Tibial nerve (tissue), 4 donors: ENCODE data around the gene IZUMO4. TPM values are rescaled to one million over a fixed set of nuclear protein-coding genes. Genes with fewer than 3 reads are reported as not detected.

Experiments used
- DNase-seq, 2 donors: peaks; one replicate each; pipeline ENCODE4 v3.0.0-alpha.2; 2019; ENCODE audit warnings: low spot score in 2 of 2
- H3K27ac ChIP-seq, 4 donors: fragments of 200-600 bp; sonication (generic) in 3 of 4; one replicate each; pipeline ENCODE4 v1.5.1; 2017 to 2019; ENCODE audit warnings: mild to moderate bottlenecking in 1 of 4
- H3K27me3 ChIP-seq, 2 donors: fragments of 200-600 bp; sonication (generic) in 1 of 2; one replicate each; pipeline versions ENCODE4 v1.5.1 to v1.6.0; 2017 to 2019
- H3K36me3 ChIP-seq, 3 donors: fragments of 200-600 bp; sonication (generic); one replicate each; pipeline ENCODE4 v1.5.1; 2018 to 2019
- H3K4me1 ChIP-seq, 4 donors: fragments of 200-600 bp; sonication (generic) in 3 of 4; one replicate each; pipeline ENCODE4 v1.5.1; 2017 to 2019
- H3K4me3 ChIP-seq, 4 donors: fragments of 200-600 bp; sonication (generic) in 3 of 4; one replicate each; pipeline ENCODE4 v1.5.1; 2017 to 2019; ENCODE audit warnings: mild to moderate bottlenecking in 1 of 4, moderate library complexity in 1 of 4
- H3K9me3 ChIP-seq, 4 donors: fragments of 200-600 bp; sonication (generic) in 3 of 4; one replicate each; pipeline ENCODE4 v1.5.1; 2017 to 2019
- EP300 ChIP-seq, 2 donors: sonication (generic); formaldehyde crosslinking; IDR thresholded peaks; one replicate each; pipeline ENCODE4 v1.6.1; 2017; ENCODE audit warnings: antibody characterized with exemption in 2 of 2, mild to moderate bottlenecking in 1 of 2
- POLR2A ChIP-seq, 2 donors: fragments of 450-650 bp; IDR thresholded peaks; one replicate each; pipeline ENCODE4 v1.6.1; 2017; ENCODE audit warnings: antibody characterized with exemption in 2 of 2, mild to moderate bottlenecking in 2 of 2, moderate library complexity in 2 of 2
- WGBS, 2 donors: methylation state at CpG; one replicate each; pipeline ENCODE4 v1.1.5; 2018; 5-methylcytosine and 5-hydroxymethylcytosine counted together
- total RNA-seq, 4 donors: library from RNA; depleted of rRNA; stranded (reverse); fragments of >200 nt; gene quantifications; one replicate each; pipeline ENCODE4 v1.1.0, GENCODE V29; 2016
- TF ChIP-seq, protein P1 (sequence below), 5 experiments: fragments of 200-600 bp in 3 of 5; fragments of 450-650 bp in 2 of 5; sonication (generic) in 3 of 5; IDR thresholded peaks; one replicate each; pipeline ENCODE4 v1.5.1; 2016 to 2019; ENCODE audit warnings: antibody characterized with exemption in 5 of 5, mild to moderate bottlenecking in 3 of 5, moderate library complexity in 2 of 5

IZUMO4 gene
- total RNA-seq, 4 donors from 2014 or later: 28.6 to 46.3 (median 33.2) TPM

DNA sequence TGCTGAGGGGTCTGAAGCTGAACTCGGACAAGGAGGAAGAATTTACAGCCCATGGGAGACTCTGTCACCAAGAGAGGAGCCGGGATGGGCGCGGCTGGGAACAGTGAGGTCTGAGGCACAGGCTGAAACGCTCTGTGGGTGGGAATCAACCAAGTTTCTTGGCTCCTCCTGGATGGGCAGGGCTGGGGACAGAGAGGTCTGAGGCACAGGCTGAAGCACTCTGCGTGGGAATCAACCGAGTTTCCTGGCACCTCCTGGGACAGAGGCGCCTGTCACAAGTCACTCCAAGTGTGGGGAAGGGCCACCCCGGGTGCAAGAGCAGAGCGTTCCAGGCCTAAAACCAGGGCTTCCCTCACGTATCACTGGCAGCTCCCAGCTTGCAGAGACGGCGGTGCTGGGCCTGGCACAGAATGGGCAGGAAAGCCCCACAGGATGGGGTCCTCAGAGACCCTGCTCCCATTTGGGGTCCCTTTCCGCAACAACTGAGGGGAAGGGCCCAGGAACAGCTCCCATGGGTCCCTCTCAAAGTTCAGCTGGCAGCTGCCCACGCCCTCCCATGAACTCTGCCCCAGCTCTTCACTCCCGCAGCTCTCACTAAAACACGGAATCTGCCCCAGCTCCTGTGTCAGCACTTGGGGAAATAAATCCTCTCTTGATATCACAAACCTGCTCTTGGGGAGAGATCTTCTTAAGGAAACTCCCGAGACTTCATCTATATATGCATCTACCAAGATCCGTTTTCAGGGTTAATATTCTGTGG is 36.2 kb downstream of the IZUMO4 start:
- Histone ChIP-seq H3K9me3 (no peaks in the 10 kb centered on the region), H3K27me3 (no peaks in the 10 kb centered on the region), H3K36me3 (peaks cover 0 to 89% (median 14%) of the 10 kb centered on the region in 3 donors), H3K4me1 (peaks cover 0 to 21% (median 0%) of the 10 kb centered on the region in 4 donors), H3K4me3 (no peak overlapping the region), H3K27ac (peak overlapping the region in 1 of 4 donors; percentile 56)
- WGBS, 2 donors: 62 to 74% methylated on average over 19 of the region's 19 CpGs
- no peak for DNase-seq
- TF ChIP-seq POLR2A (IDR thresholded peaks at IDR 0.05) (no peak), EP300 (IDR thresholded peaks at IDR 0.05) (no peak)
- TF ChIP-seq, protein P1, sequence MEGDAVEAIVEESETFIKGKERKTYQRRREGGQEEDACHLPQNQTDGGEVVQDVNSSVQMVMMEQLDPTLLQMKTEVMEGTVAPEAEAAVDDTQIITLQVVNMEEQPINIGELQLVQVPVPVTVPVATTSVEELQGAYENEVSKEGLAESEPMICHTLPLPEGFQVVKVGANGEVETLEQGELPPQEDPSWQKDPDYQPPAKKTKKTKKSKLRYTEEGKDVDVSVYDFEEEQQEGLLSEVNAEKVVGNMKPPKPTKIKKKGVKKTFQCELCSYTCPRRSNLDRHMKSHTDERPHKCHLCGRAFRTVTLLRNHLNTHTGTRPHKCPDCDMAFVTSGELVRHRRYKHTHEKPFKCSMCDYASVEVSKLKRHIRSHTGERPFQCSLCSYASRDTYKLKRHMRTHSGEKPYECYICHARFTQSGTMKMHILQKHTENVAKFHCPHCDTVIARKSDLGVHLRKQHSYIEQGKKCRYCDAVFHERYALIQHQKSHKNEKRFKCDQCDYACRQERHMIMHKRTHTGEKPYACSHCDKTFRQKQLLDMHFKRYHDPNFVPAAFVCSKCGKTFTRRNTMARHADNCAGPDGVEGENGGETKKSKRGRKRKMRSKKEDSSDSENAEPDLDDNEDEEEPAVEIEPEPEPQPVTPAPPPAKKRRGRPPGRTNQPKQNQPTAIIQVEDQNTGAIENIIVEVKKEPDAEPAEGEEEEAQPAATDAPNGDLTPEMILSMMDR (IDR thresholded peaks at IDR 0.05): no peak

DNA sequence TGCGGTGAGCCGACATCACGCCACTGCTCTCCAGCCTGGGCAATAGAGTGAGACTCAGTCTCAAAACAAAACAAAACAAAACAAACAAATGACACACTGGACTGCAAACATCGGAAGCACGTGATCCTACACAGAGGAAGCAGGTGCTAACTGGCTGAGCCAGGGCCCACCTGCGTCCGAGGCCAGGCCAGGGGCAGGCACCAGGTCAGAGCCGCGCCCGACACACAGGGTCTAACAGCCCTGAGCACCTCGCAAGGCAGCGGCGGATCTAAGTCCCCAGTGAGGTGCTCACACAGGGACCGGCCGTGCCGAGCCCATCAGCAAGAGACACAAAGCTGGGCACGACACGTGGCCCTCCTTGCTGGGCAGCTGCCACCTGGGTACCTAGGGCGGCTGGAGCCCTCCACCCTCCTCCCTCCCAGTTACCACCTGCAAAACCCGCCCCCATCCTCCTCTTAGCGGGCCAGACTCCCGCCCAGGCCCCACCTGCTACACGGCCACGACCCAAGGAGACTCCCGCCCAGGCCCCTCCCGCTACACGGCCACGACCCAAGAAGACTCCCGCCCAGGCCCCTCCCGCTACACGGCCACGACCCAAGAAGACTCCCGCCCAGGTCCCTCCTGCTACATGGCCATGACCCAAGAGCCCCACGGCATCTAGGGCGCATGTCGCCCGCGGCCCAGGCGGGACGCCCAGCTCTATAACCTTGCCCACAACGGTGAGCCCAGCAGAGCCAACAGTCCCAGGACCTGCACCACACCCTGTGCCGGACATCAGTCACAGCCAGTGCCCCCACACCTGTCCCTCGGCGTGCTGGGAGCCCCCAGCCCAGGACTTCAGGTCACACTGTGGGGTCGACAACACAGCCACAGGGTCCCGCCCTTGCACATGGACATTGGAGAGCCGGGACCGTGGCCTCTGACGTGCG is 39.0 kb downstream of the IZUMO4 start:
- Histone ChIP-seq H3K27ac (no peak overlapping the region), H3K36me3 (peaks cover 0 to 92% (median 16%) of the 10 kb centered on the region in 3 donors), H3K9me3 (no peaks in the 10 kb centered on the region), H3K4me3 (no peak overlapping the region), H3K27me3 (no peaks in the 10 kb centered on the region), H3K4me1 (peaks cover 0 to 36% (median 0%) of the 10 kb centered on the region in 4 donors)
- 83 to 88% methylated on average over 43 to 47 of the region's 50 CpGs for WGBS, 2 donors
- TF ChIP-seq, protein P1 (IDR thresholded peaks at IDR 0.05): no peak
- no peak for TF ChIP-seq POLR2A (IDR thresholded peaks at IDR 0.05)
- DNase-seq: no peak

DNA sequence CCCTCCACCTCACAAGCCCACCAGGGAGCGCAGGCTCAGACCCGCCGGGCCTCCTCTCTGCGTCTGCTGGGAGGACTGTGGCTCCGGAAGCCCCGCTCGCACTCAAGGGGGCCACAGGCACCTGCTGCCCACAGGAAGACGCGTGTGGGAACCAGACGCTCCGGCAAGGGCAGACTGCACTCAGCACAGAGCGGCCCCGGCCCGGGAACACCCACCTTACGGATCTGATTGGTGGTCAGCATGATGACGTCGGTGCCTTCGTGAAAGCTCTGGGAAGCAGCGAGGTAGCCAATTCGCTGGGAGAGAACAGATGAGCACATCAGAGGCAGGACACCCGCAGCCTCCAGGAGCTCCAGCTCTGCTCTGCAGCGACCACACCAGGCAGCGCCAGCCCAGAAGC is 40.1 kb downstream of the IZUMO4 start:
- no peak for TF ChIP-seq EP300 (IDR thresholded peaks at IDR 0.05)
- TF ChIP-seq POLR2A (IDR thresholded peaks at IDR 0.05): no peak
- TF ChIP-seq, protein P1 (IDR thresholded peaks at IDR 0.05): no peak
- Histone ChIP-seq H3K9me3 (no peaks in the 10 kb centered on the region), H3K4me3 (no peak overlapping the region), H3K4me1 (peaks cover 0 to 36% (median 0%) of the 10 kb centered on the region in 4 donors), H3K27me3 (no peaks in the 10 kb centered on the region), H3K27ac (no peak overlapping the region), H3K36me3 (peaks cover 0 to 88% (median 16%) of the 10 kb centered on the region in 3 donors)
- 89 to 94% methylated on average over 6 to 23 of the region's 23 CpGs for WGBS, 2 donors
- no peak for DNase-seq

DNA sequence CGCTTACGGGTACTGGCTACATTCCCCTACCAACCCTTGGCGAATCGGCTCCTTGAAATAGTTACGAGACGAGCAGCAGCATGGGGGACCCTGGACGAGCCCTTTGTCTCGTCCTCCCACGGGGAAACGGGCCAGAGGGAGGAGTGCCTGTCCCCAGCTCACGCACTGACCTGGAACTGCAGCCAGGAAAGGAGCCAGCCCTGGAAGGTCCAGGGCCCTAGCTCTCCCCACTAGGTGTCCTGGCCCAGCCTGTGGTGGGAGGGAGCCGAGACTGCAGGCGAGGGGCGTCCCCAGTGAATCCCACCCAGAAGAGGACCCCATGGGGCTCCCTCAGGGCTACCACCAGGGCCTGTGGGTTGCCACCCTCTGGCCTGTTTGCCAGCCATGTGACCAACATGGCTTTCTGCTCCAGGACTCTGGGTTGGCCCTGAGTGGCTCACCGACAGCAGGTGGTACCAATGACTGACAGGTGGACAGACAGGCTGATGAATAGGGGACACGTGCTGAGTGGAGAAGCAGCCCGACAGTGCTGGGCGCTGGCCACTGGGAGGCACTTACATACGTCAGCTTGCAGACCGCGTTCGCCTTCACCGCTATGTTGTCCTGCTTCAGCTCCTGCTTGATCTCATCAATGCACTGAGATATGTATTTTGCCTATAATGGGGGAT is 41.5 kb downstream of the IZUMO4 start:
- WGBS, 2 donors: 78 to 82% methylated on average over 22 to 23 of the region's 23 CpGs
- DNase-seq: no peak
- no peaks in the 10 kb centered on the region for H3K27me3 ChIP-seq
- H3K27ac ChIP-seq: no peak overlapping the region
- TF ChIP-seq POLR2A (IDR thresholded peaks at IDR 0.05): no peak
- TF ChIP-seq, protein P1 (IDR thresholded peaks at IDR 0.05): no peak
- no peak for TF ChIP-seq EP300 (IDR thresholded peaks at IDR 0.05)
- no peaks in the 10 kb centered on the region for H3K9me3 ChIP-seq
- peaks cover 0 to 74% (median 16%) of the 10 kb centered on the region in 3 donors for H3K36me3 ChIP-seq
- H3K4me1 ChIP-seq: peaks cover 0 to 25% (median 0%) of the 10 kb centered on the region in 4 donors
- H3K4me3 ChIP-seq: no peak overlapping the region
